Kidney epithelial cell (primary cell): Measurements from ENCODE around the gene DIO1. TPM values are rescaled to one million over a fixed set of nuclear protein-coding genes. Genes with fewer than 3 reads are reported as not detected.
A peak's percentile ranks its signal among the peaks of the same experiment; 100 is the strongest.
"Not testable (repeated sequence)": the region's sequence is repeated elsewhere in the genome, so short reads cannot be mapped to it uniquely, and the experiment has no call there.

ENCODE experiments used
- DNase-seq: peaks from one replicate; pipeline ENCODE4 v3.0.0-alpha.2; 2010; ENCODE audit warnings: low read depth
- H3K27me3 ChIP-seq: 2 replicates; pipeline ENCODE4 v1.6.0; 2011; ENCODE audit warnings: low read length; ENCODE audit not compliant: control insufficient read depth, insufficient read depth
- H3K36me3 ChIP-seq: 2 replicates; pipeline ENCODE4 v1.5.1; 2011; ENCODE audit warnings: low read length; ENCODE audit not compliant: control insufficient read depth, insufficient read depth
- H3K4me3 ChIP-seq: 2 replicates; pipeline ENCODE4 v1.5.1; 2011; ENCODE audit warnings: low read depth, mild to moderate bottlenecking, control low read depth, low read length
- CTCF ChIP-seq: IDR thresholded peaks from 2 replicates; pipeline ENCODE4 v1.5.1; 2011; ENCODE audit warnings: mild to moderate bottlenecking, moderate library complexity, low read length, control low read depth, inconsistent platforms; ENCODE audit not compliant: insufficient read depth, poor library complexity, severe bottlenecking
- total RNA-seq: library from RNA; depleted of rRNA; stranded (reverse); fragments of >200 nt; gene quantifications from 2 replicates; pipeline ENCODE4 v1.2.3, GENCODE V29; 2015

DIO1 gene
- total RNA-seq, 1 donor from 2014 or later: not detected

- TF ChIP-seq CTCF: peak; percentile 58
- DNase-seq: peak; percentile 28
- Histone ChIP-seq H3K36me3 (no peaks in the 10 kb centered on the region), H3K27me3 (no peaks in the 10 kb centered on the region), H3K4me3 (no peak overlapping the region)
These were observed 15.4 kb upstream of the DIO1 start for GRCh38 chr1:53878492-53879105.

- H3K4me3 ChIP-seq, DNase-seq, H3K36me3 ChIP-seq, H3K27me3 ChIP-seq: not testable (repeated sequence)
These were observed 12.1 kb upstream of the DIO1 start for GRCh38 chr1:53881853-53882252.

- not testable (repeated sequence) for H3K36me3 ChIP-seq, H3K27me3 ChIP-seq, H3K4me3 ChIP-seq, DNase-seq
These were observed 10.4 kb upstream of the DIO1 start for GRCh38 chr1:53883600-53883999.

- no peaks in the 10 kb centered on the region for H3K36me3 ChIP-seq
- H3K4me3 ChIP-seq: no peak overlapping the region
- no peak for TF ChIP-seq CTCF
- H3K27me3 ChIP-seq: no peaks in the 10 kb centered on the region
- DNase-seq: no peak
These were observed 5.3 kb upstream of the DIO1 start for GRCh38 chr1:53888681-53889080.

- Histone ChIP-seq H3K27me3 (no peaks in the 10 kb centered on the region), H3K4me3 (peak within 1 kb of the TSS; percentile 75), H3K36me3 (no peaks in the 10 kb centered on the region)
- TF ChIP-seq CTCF: no peak
- DNase-seq: peak; percentile 67
These were observed 4.4 kb upstream of the DIO1 start, which contains the start of gene YIPF1 for GRCh38 chr1:53889304-53890298. Gene YIPF1 (minus strand): TSS chr1:53889797. CDS start chr1:53888937, 860 bp downstream.

- no peak for DNase-seq
- no peak overlapping the region for H3K4me3 ChIP-seq
These were observed 3.5 kb upstream of the DIO1 start for GRCh38 chr1:53890522-53890941.

More at GRCh38 chr1:53890522-53890941, 3.5 kb upstream of the DIO1 start:
- no peak for TF ChIP-seq CTCF
- H3K27me3 ChIP-seq: no peaks in the 10 kb centered on the region
- no peaks in the 10 kb centered on the region for H3K36me3 ChIP-seq
